NCI-H748 (cell line): Measurements from ENCODE around the gene NFAM1.

ENCODE experiments used
- DNase-seq: peaks from one replicate; lab custom pipeline; 2025; ENCODE audit not compliant: unreplicated experiment; lab: John Stamatoyannopoulos, UW

NFAM1 gene

DNA sequence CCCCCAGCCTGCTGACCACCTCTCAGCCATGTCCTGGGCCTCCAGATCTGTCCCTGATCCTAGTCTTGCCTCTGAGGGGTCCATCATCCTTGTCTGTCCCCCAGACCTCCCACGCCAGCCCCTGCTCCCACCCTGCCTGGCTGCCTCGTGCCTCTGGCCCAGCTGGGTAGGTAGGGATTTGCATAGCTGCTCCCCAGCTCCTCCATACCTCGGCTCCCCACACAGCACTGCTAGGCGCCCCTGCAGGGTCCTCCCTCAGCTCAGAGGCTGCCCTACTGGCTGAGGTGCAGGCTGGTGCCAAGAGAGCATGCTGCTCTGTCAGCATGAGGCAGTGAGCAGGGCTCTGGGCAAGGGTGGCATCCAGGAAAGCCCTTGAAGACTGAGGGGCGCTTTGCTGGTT, 47.7 kb downstream of the NFAM1 start:
- DNase-seq, result no peak

DNA sequence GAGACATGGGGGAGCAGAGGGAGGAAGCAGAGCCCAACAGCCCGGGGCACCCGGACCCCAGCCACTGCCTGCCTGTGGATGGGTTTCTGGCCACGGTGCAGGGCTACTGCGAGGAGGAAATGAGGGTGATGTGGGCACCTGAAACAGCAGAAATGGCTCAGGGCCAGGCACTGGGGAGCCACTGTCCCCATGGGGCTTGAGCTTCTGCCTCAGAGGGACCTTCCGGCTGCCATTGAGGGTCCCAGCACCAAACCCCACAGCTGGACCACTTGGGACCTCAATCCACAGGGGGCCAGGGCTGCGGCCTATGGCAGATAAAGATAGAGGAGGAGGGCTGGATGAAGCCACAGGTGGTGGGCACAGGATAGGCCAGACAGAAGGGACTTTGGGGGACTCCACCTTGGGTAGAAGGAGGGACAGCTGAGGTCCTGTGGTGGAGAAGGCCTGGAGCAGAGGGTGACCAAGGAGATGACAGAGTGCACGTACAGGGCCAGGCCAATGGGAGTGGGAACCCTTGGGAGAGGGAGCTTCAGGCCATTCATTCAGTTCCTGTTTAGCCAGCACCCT, 48.3 kb downstream of the NFAM1 start:
- DNase-seq, result no peak

DNA sequence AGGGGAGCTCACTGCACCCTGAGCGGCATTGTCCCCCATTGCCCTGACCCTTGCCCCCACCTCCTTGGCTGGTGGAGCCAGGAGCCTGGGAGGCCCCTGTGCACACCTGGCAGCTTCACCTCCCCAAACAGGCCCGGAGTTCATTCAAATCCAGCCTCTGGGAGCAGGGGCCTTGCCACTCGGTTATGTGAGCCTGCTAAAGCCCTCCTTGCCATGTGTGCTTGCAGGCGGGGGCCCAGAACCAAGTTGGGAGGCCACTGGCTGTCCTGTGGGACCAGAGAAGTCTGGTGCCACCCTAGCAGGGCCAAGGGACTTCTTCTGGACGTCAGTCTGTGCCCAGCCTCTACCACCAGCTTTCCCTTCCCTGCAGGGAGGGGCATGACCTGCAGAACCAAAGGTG, 48.9 kb downstream of the NFAM1 start:
- no peak for DNase-seq

GRCh38 chr22:42380769-42381551, 51.2 kb downstream of the NFAM1 start:
- no peak for DNase-seq

DNA sequence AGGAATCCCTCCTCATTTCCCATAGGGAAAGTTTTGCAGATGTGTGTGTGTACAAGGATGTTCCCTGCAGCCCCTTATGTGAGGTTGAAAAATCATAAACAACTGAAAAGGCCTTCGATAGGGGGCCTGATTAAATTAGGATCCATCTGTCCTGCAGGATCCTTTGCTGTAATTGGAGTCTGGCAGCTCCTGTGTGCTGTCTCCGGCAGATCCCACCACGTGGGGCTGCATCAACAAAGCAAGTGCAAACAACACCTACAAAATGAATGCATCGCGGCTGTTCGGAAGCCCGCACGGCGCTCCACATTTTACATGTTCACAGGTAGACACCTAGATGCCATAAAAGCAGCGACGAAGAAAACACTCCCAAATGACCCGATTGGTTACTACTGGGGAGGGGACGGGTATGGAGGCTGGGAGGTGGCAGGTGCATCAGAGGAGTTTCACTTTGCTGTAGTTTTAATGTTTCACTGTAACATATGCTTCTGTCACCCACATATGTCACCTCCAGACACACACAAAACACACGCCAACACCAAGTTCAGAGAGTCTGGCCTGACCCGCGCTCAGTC, 52.2 kb downstream of the NFAM1 start:
- peak; percentile 79 for DNase-seq

GRCh38 chr22:42376711-42377554, 55.3 kb downstream of the NFAM1 start:
- DNase-seq, result peak; percentile 87

GRCh38 chr22:42375982-42376381, 56.2 kb downstream of the NFAM1 start:
- DNase-seq, result no peak

GRCh38 chr22:42372976-42373375, 59.2 kb downstream of the NFAM1 start:
- DNase-seq, result peak; percentile 44

DNA sequence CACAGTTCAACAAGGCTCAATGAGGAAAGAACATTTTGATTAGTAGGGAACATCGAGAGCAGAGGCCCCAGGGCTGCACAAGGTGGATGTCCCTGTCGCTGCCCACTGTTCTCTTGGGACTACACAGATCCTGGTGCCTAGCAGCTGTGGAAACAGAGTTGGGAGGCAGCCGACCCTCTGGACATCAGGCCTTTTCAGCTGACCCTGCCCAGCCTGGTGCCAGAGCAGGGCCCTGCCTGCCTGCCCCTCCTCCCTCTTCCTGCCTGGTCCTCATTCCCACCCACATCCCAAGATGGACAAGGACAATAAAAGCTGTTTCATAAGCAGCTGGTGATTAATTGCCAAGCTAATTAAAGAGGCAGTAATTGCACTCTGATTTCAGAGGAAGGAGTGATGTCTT, 60.7 kb downstream of the NFAM1 start:
- no peak for DNase-seq

GRCh38 chr22:42371099-42371498, 61.1 kb downstream of the NFAM1 start:
- DNase-seq, result no peak

GRCh38 chr22:42369250-42370041, 62.8 kb downstream of the NFAM1 start:
- peak; percentile 96 for DNase-seq

GRCh38 chr22:42368379-42369249, 63.6 kb downstream of the NFAM1 start:
- peak; percentile 84 for DNase-seq

GRCh38 chr22:42367980-42368378, 64.2 kb downstream of the NFAM1 start:
- DNase-seq, result peak; percentile 39

DNA sequence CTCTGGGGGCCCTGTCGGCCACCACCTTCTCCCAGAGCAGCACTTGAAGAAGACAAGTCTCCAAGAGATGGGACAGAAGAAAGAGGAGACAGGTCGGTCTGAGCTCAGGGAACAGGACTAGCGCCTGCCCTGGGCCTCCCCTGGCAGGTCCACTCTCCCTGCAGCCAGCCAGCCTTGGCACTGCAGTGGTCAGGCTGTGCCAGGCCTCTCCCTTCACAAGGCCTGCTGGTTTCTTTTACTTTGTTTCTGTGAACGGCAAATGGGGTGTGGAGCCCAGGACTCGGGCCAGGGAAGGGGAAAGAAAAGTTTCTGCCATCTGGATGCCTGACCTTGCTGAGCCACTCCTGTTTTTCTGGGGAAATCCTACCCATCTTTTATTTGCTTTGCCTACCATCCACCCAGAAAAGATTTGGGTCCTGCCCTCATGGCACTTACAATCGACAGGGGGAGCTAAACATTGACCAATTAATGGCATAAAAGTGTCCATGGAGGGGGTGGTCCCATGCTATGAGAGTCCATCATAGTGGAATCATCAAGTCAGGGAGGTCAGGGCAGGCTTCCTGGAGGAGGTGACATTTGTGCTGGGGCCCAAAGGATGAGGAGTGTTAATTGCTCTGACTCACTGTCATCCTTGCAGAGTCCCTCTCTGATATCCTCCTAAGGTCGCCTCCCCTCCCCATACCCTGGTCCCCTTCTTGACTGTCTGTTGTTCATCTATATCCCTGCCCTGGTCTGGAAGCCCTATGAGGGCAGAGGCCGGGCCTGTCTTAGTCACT, 65.2 kb downstream of the NFAM1 start:
- DNase-seq, result no peak

- DNase-seq, result peak; percentile 32
Measured at GRCh38 chr22:42365942-42366695, 66.1 kb downstream of the NFAM1 start.

DNA sequence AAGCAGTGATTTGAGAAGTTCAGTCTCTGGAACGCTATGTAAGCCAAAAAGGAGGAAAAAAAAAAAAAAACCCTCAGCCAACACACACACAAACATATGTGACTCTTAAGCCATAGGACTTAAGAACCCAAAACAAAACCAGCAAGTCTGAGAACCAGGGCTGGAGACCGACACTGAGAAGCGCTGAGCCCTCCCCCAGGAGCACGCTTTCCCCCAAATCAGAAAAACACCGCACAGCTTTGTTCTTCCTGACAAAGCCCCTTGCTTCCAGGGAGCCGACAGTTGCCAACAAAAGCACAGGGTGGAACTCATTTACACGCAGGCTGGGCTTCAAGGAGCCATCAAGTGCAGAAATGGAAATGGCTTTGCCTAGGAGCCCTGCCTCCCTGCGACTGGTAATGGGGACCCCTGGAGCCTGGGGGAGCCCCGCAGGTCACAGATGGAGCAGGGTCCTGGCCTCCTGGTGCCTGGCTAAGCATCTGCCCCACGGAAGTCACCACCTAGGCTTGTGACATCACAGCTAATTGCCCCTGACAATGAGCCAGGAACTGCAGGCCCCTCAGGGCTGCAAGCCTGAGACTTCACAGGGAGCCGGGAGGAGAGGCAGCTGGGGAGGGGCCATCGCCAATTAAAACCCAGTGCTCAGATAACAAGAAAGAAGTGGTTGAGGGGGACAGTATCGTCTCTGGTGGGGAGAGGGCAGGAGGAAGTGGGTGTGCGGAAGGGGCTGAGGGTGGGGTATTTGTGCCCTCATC, 66.9 kb downstream of the NFAM1 start:
- peak; percentile 75 for DNase-seq

GRCh38 chr22:42364604-42365110, 67.5 kb downstream of the NFAM1 start:
- DNase-seq, result no peak
